Breast epithelium (tissue), 3 donors: ENCODE results near the gene TBL1XR1.

Experiments used
- CTCF ChIP-seq, 3 donors: fragments of 450-650 bp; IDR thresholded peaks; one replicate each; pipeline ENCODE4 v1.5.1; 2016 to 2017; ENCODE audit warnings: antibody characterized with exemption in 3 of 3, mild to moderate bottlenecking in 3 of 3, moderate library complexity in 3 of 3
- POLR2A ChIP-seq: fragments of 450-650 bp; IDR thresholded peaks from one replicate; pipeline ENCODE4 v1.6.1; 2016; ENCODE audit warnings: antibody characterized with exemption, mild to moderate bottlenecking, moderate library complexity

GRCh38 chr3:177174607-177175170, 22.6 kb downstream of the TBL1XR1 start:
- TF ChIP-seq CTCF (IDR thresholded peaks at IDR 0.05) (no peak), POLR2A (no peak)
